ENCODE measurements around the gene LOXHD1. TPM values are rescaled to one million over a fixed set of nuclear protein-coding genes. Genes with fewer than 3 reads are reported as not detected.

Gene LOXHD1
- total RNA-seq, 1 experiment from 2014 or later: not detected

- Histone ChIP-seq H3K4me3 (ENCODE audit: low read depth in 2 of 2, low read length in 2 of 2) (no peak overlapping the region), H3K36me3 (ENCODE audit: control insufficient read depth, insufficient read depth, low read length) (no peaks in the 10 kb centered on the region), H3K27me3 (ENCODE audit: control insufficient read depth, insufficient read depth, low read length) (no peaks in the 10 kb centered on the region), H3K27ac (ENCODE audit: low read length) (no peak overlapping the region), H3K4me1 (ENCODE audit: control insufficient read depth, insufficient read depth, low read length) (no peaks in the 10 kb centered on the region), H3K9me3 (ENCODE audit: control insufficient read depth, insufficient read depth, low read depth, low read length) (no peaks in the 10 kb centered on the region)
- in situ Hi-C loops (cut with HindIII; ENCODE audit: low pct_unique_long_range_greater_than_20kb, low sequenced_read_pairs): no loop called here
- intact Hi-C loops (cut with micrococcal nuclease; ENCODE audit: unreplicated experiment): no loop called here
- ATAC-seq (no peak), DNase-seq (ENCODE audit: low read depth, low spot score) (no peak)
- ChIA-PET POLR2A (no interaction called here), CTCF (no interaction called here)
- TF ChIP-seq POLR2AphosphoS5 (IDR thresholded peaks at IDR 0.05; ENCODE audit: low read depth, low read length): no peak
- no peak for TF ChIP-seq TCF7L2 (IDR thresholded peaks at IDR 0.05; ENCODE audit: low read depth, low read length)
- no peak for TF ChIP-seq REST (IDR thresholded peaks at IDR 0.05; ENCODE audit: insufficient read depth in 1 of 2, low read depth in 2 of 2, low read length in 1 of 2)
- TF ChIP-seq CTCF (IDR thresholded peaks at IDR 0.05): no peak
- no peak for TF ChIP-seq SIN3A (IDR thresholded peaks at IDR 0.05; ENCODE audit: borderline replicate concordance, insufficient read depth, low read depth, low read length)
- BruUV-seq (replicated peaks): no TSS peak
Measured at GRCh38 chr18:46704189-46704588, 47.2 kb upstream of the LOXHD1 start.

- no peak overlapping the region for H3K4me3 ChIP-seq (ENCODE audit: low read depth in 2 of 2, low read length in 2 of 2)
- ChIA-PET CTCF (no interaction called here), POLR2A (interaction anchor here (0.6 kb wide), 1 partner anchor 200 kb away, joined by 3 read pairs; no protein-coding TSS in a partner anchor)
- H3K27ac ChIP-seq (ENCODE audit: low read length): no peak overlapping the region
- no peaks in the 10 kb centered on the region for H3K36me3 ChIP-seq (ENCODE audit: control insufficient read depth, insufficient read depth, low read length)
- ATAC-seq: no peak
- no peak for TF ChIP-seq CTCF (IDR thresholded peaks at IDR 0.05)
- no peak for TF ChIP-seq SIN3A (IDR thresholded peaks at IDR 0.05; ENCODE audit: borderline replicate concordance, insufficient read depth, low read depth, low read length)
- no peak for TF ChIP-seq TCF7L2 (IDR thresholded peaks at IDR 0.05; ENCODE audit: low read depth, low read length)
- no peak for TF ChIP-seq REST (IDR thresholded peaks at IDR 0.05; ENCODE audit: insufficient read depth in 1 of 2, low read depth in 2 of 2, low read length in 1 of 2)
- TF ChIP-seq POLR2AphosphoS5 (IDR thresholded peaks at IDR 0.05; ENCODE audit: low read depth, low read length): no peak
- intact Hi-C loops (cut with micrococcal nuclease; ENCODE audit: unreplicated experiment): no loop called here
- no peaks in the 10 kb centered on the region for H3K4me1 ChIP-seq (ENCODE audit: control insufficient read depth, insufficient read depth, low read length)
- H3K27me3 ChIP-seq (ENCODE audit: control insufficient read depth, insufficient read depth, low read length): no peaks in the 10 kb centered on the region
- no TSS peak for BruUV-seq (replicated peaks)
- DNase-seq (ENCODE audit: low read depth, low spot score): no peak
- in situ Hi-C loops (cut with HindIII; ENCODE audit: low pct_unique_long_range_greater_than_20kb, low sequenced_read_pairs): no loop called here
- H3K9me3 ChIP-seq (ENCODE audit: control insufficient read depth, insufficient read depth, low read depth, low read length): no peaks in the 10 kb centered on the region
Measured at GRCh38 chr18:46702471-46702870, 45.5 kb upstream of the LOXHD1 start.

All from Panc1 (cell line).